K562 (cell line): ENCODE results near the gene AGPAT4. TPM values are rescaled to one million over a fixed set of nuclear protein-coding genes. Genes with fewer than 3 reads are reported as not detected.

ENCODE experiments used
- BMI1 ChIP-seq: fragments of 150-350 bp; IDR thresholded peaks from 2 replicates; pipeline ENCODE4 v1.6.1; 2014; ENCODE audit warnings: low read length
- HINFP ChIP-seq: fragments of 450-650 bp; conservative IDR thresholded peaks from 2 replicates; pipeline ENCODE4 v1.6.1; 2016; ENCODE audit warnings: missing genetic modification characterization, low read depth, mild to moderate bottlenecking, control low read depth, missing compliant biosample characterization
- HLTF ChIP-seq: fragments of 450-650 bp; IDR thresholded peaks from 2 replicates; pipeline ENCODE4 v1.6.1; 2016
- KLF1 ChIP-seq: fragments of 450-650 bp; IDR thresholded peaks from 2 replicates; pipeline ENCODE4 v1.6.1; 2016; ENCODE audit warnings: missing genetic modification characterization, missing compliant biosample characterization
- PRDM10 ChIP-seq: fragments of 450-650 bp; IDR thresholded peaks from 2 replicates; pipeline ENCODE4 v1.6.1; 2018; ENCODE audit not compliant: partially characterized antibody
- RFX7 ChIP-seq: fragments of 250-450 bp; sonication (Bioruptor Pico); IDR thresholded peaks from 2 replicates; pipeline ENCODE4 v1.5.1; 2021; ENCODE audit warnings: mild to moderate bottlenecking
- ZNF263 ChIP-seq: sonication (generic); formaldehyde crosslinking; IDR thresholded peaks from 2 replicates; pipeline ENCODE4 v1.8.0; 2022; ENCODE audit warnings: mild to moderate bottlenecking, missing genetic modification reagents, borderline replicate concordance
- ZNF316 ChIP-seq: fragments of 450-650 bp; IDR thresholded peaks from 2 replicates; pipeline ENCODE4 v1.6.1; 2016
- ZNF318 ChIP-seq, 2 experiments: fragments of 450-650 bp; IDR thresholded peaks; 2 replicates each; pipeline ENCODE4 v1.6.1; 2016; ENCODE audit warnings: mild to moderate bottlenecking in 2 of 2, borderline replicate concordance in 1 of 2, low read depth in 1 of 2, moderate library complexity in 1 of 2
- polyA plus RNA-seq, 8 experiments: library from polyadenylated mRNA; depleted of rRNA in 4 of 8; stranded (reverse) in 5 of 8; unstranded in 3 of 8; fragments of >200 nt; fragmentation: Nextera tagmentation in 2 of 8; fragmentation: Illumina TruSeq in 1 of 8; extraction: Ambion mirVana in 2 of 8; extraction: Trizol in 1 of 8; gene quantifications; 2 replicates each; pipeline versions ENCODE4 v1.2.1 to v1.2.3, GENCODE V29; 2011 to 2014; ENCODE audit warnings: inconsistent platforms in 1 of 8, missing spikeins in 1 of 8
- total RNA-seq, 7 experiments: library from RNA; depleted of rRNA in 6 of 7; stranded (reverse); fragments of >200 nt in 6 of 7; fragmentation: Illumina TruSeq in 2 of 7; extraction: Trizol in 2 of 7; gene quantifications; 2 replicates each; pipeline versions ENCODE4 v1.2.1 to v1.2.3, GENCODE V29; 2011 to 2021; ENCODE audit warnings: low replicate concordance in 1 of 7
- TF ChIP-seq, protein P1 (sequence below): fragments of 250-450 bp; sonication (Bioruptor Pico); IDR thresholded peaks from 2 replicates; pipeline ENCODE4 v1.5.0; 2021; ENCODE audit warnings: mild to moderate bottlenecking, borderline replicate concordance

AGPAT4 gene
- total and polyA plus RNA-seq, 9 of the 15 experiments (the other 6 are each of a cell fraction or from before 2014, with no cell fraction given), result 2.2 to 15.0 (median 5.7) TPM

DNA sequence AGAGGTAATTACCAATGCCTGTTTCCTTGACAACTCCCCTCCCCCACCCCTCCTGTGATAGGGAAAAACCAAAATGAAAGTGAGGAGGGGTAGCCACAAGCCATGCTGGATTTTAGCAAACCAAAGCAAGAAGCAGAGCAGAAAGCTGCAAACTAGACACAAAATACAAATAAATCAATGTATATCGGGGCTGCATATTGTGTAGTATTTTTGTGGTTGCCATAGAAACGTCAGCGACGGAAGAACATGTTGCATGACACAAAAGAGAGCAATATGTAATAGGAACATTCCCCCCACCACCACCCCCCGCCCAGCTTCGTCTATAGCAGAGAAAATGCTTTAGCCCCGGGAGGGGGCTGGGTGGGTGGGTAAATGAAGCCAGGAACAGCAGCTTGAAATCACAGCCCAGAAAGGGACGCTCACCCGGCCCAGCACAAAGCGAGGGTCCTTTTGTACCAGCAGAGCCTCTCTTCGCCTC lies 548 bp downstream of the AGPAT4 start (continued):
- TF ChIP-seq ZNF318 (IDR thresholded peaks at IDR 0.05; ENCODE audit: borderline replicate concordance in 1 of 2, low read depth in 1 of 2) (no peak), HINFP (tag) (no peak), RFX7 (CRISPR knock-in tag) (no peak), HLTF (no peak), BMI1 (peak; percentile 42; the same call in 1 of the 2 replicates), PRDM10 (peak; percentile 98), ZNF316 (0 out of 2 replicates have a peak, but pooled peaks have one; percentile 13), ZNF263 (no peak), KLF1 (tag) (no peak)
- TF ChIP-seq, protein P1, sequence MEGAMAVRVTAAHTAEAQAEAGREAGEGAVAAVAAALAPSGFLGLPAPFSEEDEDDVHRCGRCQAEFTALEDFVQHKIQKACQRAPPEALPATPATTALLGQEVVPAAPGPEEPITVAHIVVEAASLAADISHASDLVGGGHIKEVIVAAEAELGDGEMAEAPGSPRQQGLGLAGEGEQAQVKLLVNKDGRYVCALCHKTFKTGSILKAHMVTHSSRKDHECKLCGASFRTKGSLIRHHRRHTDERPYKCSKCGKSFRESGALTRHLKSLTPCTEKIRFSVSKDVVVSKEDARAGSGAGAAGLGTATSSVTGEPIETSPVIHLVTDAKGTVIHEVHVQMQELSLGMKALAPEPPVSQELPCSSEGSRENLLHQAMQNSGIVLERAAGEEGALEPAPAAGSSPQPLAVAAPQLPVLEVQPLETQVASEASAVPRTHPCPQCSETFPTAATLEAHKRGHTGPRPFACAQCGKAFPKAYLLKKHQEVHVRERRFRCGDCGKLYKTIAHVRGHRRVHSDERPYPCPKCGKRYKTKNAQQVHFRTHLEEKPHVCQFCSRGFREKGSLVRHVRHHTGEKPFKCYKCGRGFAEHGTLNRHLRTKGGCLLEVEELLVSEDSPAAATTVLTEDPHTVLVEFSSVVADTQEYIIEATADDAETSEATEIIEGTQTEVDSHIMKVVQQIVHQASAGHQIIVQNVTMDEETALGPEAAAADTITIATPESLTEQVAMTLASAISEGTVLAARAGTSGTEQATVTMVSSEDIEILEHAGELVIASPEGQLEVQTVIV (CRISPR knock-in tag), result no peak
